Measurements from ENCODE around the gene EIF4G3.

EIF4G3 gene

GRCh38 chr1:21121764-21122471, 54.8 kb downstream of the EIF4G3 start:
- no peak overlapping the region for H3K4me3 ChIP-seq (ENCODE audit: insufficient read depth in 1 of 2, low read depth in 1 of 2, low read length in 2 of 2)
- no peaks in the 10 kb centered on the region for H3K9me3 ChIP-seq (ENCODE audit: control insufficient read depth, low read length)
- no peak overlapping the region for H3K9ac ChIP-seq (ENCODE audit: low read length)
- H4K91ac ChIP-seq (ENCODE audit: low read length): no peak overlapping the region
- H3K27me3 ChIP-seq (ENCODE audit: control insufficient read depth in 1 of 2, insufficient read depth in 1 of 2, low read length in 2 of 2): no peaks in the 10 kb centered on the region
- no peak overlapping the region for H2BK5ac ChIP-seq (ENCODE audit: low read depth, low read length, poor library complexity, severe bottlenecking)
- H3K14ac ChIP-seq (ENCODE audit: low read length in 2 of 2): no peak overlapping the region
- H3K27ac ChIP-seq (ENCODE audit: low read length, poor library complexity, severe bottlenecking): no peak overlapping the region
- no peak overlapping the region for H2BK15ac ChIP-seq (ENCODE audit: low read depth, poor library complexity, severe bottlenecking)
- H2AFZ ChIP-seq (ENCODE audit: low read depth, low read length): no peak overlapping the region
- peaks cover 13% of the 10 kb centered on the region for H3K79me1 ChIP-seq (replicated peaks; ENCODE audit: low read length, poor library complexity, severe bottlenecking)
- no peak overlapping the region for H2BK120ac ChIP-seq (ENCODE audit: low read depth, low read length)
- peaks cover 9 to 27% of the 10 kb centered on the region in 2 experiments for H3K36me3 ChIP-seq (ENCODE audit: control insufficient read depth in 1 of 2, insufficient read depth in 2 of 2, low read depth in 1 of 2, low read length in 2 of 2)
- no peak overlapping the region for H2AK5ac ChIP-seq (ENCODE audit: low read length, severe bottlenecking)
- no peak for DNase-seq
- no peaks in the 10 kb centered on the region for H3K4me1 ChIP-seq (ENCODE audit: control insufficient read depth, insufficient read depth, low read depth, low read length)
- no peak overlapping the region for H3K23ac ChIP-seq (ENCODE audit: low read length in 2 of 2)
- no peak overlapping the region for H3K4ac ChIP-seq (ENCODE audit: low read depth in 1 of 2, low read length in 2 of 2)
- no peak overlapping the region for H3K18ac ChIP-seq (ENCODE audit: low read depth in 1 of 2, low read length in 2 of 2)
- 94% methylated on average over 2 of the region's 4 CpGs for WGBS
- no peak overlapping the region for H2BK12ac ChIP-seq (ENCODE audit: low read length in 2 of 2)
- H3K4me2 ChIP-seq (ENCODE audit: low read length, poor library complexity, severe bottlenecking): no peak overlapping the region
- H4K8ac ChIP-seq (ENCODE audit: low read length): no peak overlapping the region

GRCh38 chr1:21118167-21118566, 58.5 kb downstream of the EIF4G3 start:
- no peak overlapping the region for H2AFZ ChIP-seq (ENCODE audit: low read depth, low read length)
- no peak overlapping the region for H3K27ac ChIP-seq (ENCODE audit: low read length, poor library complexity, severe bottlenecking)
- no peak overlapping the region for H4K8ac ChIP-seq (ENCODE audit: low read length)
- H2BK120ac ChIP-seq (ENCODE audit: low read depth, low read length): no peak overlapping the region
- no peak overlapping the region for H2BK12ac ChIP-seq (ENCODE audit: low read length in 2 of 2)
- H3K79me1 ChIP-seq (replicated peaks; ENCODE audit: low read length, poor library complexity, severe bottlenecking): peaks cover 16% of the 10 kb centered on the region
- no peak overlapping the region for H3K4ac ChIP-seq (ENCODE audit: low read depth in 1 of 2, low read length in 2 of 2)
- DNase-seq: no peak
- no peak overlapping the region for H2BK15ac ChIP-seq (ENCODE audit: low read depth, poor library complexity, severe bottlenecking)
- no peak overlapping the region for H4K91ac ChIP-seq (ENCODE audit: low read length)
- H3K18ac ChIP-seq (ENCODE audit: low read depth in 1 of 2, low read length in 2 of 2): no peak overlapping the region
- no peak overlapping the region for H3K4me2 ChIP-seq (ENCODE audit: low read length, poor library complexity, severe bottlenecking)
- no peak overlapping the region for H3K23ac ChIP-seq (ENCODE audit: low read length in 2 of 2)
- H3K27me3 ChIP-seq (ENCODE audit: control insufficient read depth in 1 of 2, insufficient read depth in 1 of 2, low read length in 2 of 2): no peaks in the 10 kb centered on the region
- H3K4me3 ChIP-seq (ENCODE audit: insufficient read depth in 1 of 2, low read depth in 1 of 2, low read length in 2 of 2): no peak overlapping the region
- H2BK5ac ChIP-seq (ENCODE audit: low read depth, low read length, poor library complexity, severe bottlenecking): no peak overlapping the region
- 99% methylated on average over 5 of the region's 6 CpGs for WGBS
- peaks cover 2 to 18% of the 10 kb centered on the region in 2 experiments for H3K36me3 ChIP-seq (ENCODE audit: control insufficient read depth in 1 of 2, insufficient read depth in 2 of 2, low read depth in 1 of 2, low read length in 2 of 2)
- no peaks in the 10 kb centered on the region for H3K4me1 ChIP-seq (ENCODE audit: control insufficient read depth, insufficient read depth, low read depth, low read length)
- no peaks in the 10 kb centered on the region for H3K9me3 ChIP-seq (ENCODE audit: control insufficient read depth, low read length)
- H3K14ac ChIP-seq (ENCODE audit: low read length in 2 of 2): no peak overlapping the region
- no peak overlapping the region for H2AK5ac ChIP-seq (ENCODE audit: low read length, severe bottlenecking)
- no peak overlapping the region for H3K9ac ChIP-seq (ENCODE audit: low read length)

GRCh38 chr1:21117597-21118001, 59.1 kb downstream of the EIF4G3 start:
- Histone ChIP-seq H3K18ac (ENCODE audit: low read depth in 1 of 2, low read length in 2 of 2) (no peak overlapping the region), H3K9me3 (ENCODE audit: control insufficient read depth, low read length) (no peaks in the 10 kb centered on the region), H3K27me3 (ENCODE audit: control insufficient read depth in 1 of 2, insufficient read depth in 1 of 2, low read length in 2 of 2) (no peaks in the 10 kb centered on the region), H3K14ac (ENCODE audit: low read length in 2 of 2) (no peak overlapping the region), H3K4me3 (ENCODE audit: insufficient read depth in 1 of 2, low read depth in 1 of 2, low read length in 2 of 2) (no peak overlapping the region), H2BK15ac (ENCODE audit: low read depth, poor library complexity, severe bottlenecking) (no peak overlapping the region), H2BK5ac (ENCODE audit: low read depth, low read length, poor library complexity, severe bottlenecking) (no peak overlapping the region), H3K4me2 (ENCODE audit: low read length, poor library complexity, severe bottlenecking) (no peak overlapping the region), H2BK12ac (ENCODE audit: low read length in 2 of 2) (no peak overlapping the region), H3K4me1 (ENCODE audit: control insufficient read depth, insufficient read depth, low read depth, low read length) (no peaks in the 10 kb centered on the region), H4K8ac (ENCODE audit: low read length) (no peak overlapping the region), H2AFZ (ENCODE audit: low read depth, low read length) (no peak overlapping the region), H3K27ac (ENCODE audit: low read length, poor library complexity, severe bottlenecking) (no peak overlapping the region), H2BK120ac (ENCODE audit: low read depth, low read length) (no peak overlapping the region), H2AK5ac (ENCODE audit: low read length, severe bottlenecking) (no peak overlapping the region), H4K91ac (ENCODE audit: low read length) (no peak overlapping the region), H3K9ac (ENCODE audit: low read length) (no peak overlapping the region), H3K23ac (ENCODE audit: low read length in 2 of 2) (no peak overlapping the region), H3K4ac (ENCODE audit: low read depth in 1 of 2, low read length in 2 of 2) (peak overlapping the region in 1 of 2 experiments; percentile 61), H3K36me3 (ENCODE audit: control insufficient read depth in 1 of 2, insufficient read depth in 2 of 2, low read depth in 1 of 2, low read length in 2 of 2) (peaks cover 2 to 13% of the 10 kb centered on the region in 2 experiments), H3K79me1 (replicated peaks; ENCODE audit: low read length, poor library complexity, severe bottlenecking) (peaks cover 16% of the 10 kb centered on the region)
- WGBS: 98% methylated on average over 2 of the region's 2 CpGs
- no peak for DNase-seq

DNA sequence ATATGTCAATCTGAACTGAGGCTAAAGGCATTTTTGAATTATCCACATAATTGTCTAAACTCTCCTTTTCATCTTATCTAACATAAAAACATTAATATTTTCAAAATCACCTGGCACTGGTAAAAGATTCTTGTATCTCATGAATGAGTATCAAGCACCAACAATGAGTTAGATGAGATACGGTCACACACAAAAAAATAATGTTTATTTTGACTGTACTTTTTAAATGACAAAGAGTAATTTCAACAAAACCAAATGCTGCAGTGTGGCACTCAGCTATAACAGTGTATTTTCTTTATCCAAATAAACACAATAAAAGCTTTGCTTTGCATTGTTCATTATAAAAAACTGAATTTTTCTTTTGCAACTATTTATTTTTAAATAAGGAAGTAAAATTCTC, 59.5 kb downstream of the EIF4G3 start:
- Histone ChIP-seq H4K91ac (ENCODE audit: low read length) (no peak overlapping the region), H2BK12ac (ENCODE audit: low read length in 2 of 2) (no peak overlapping the region), H2BK120ac (ENCODE audit: low read depth, low read length) (no peak overlapping the region), H3K4me1 (ENCODE audit: control insufficient read depth, insufficient read depth, low read depth, low read length) (no peaks in the 10 kb centered on the region), H3K4ac (ENCODE audit: low read depth in 1 of 2, low read length in 2 of 2) (no peak overlapping the region), H2BK5ac (ENCODE audit: low read depth, low read length, poor library complexity, severe bottlenecking) (no peak overlapping the region), H3K4me3 (ENCODE audit: insufficient read depth in 1 of 2, low read depth in 1 of 2, low read length in 2 of 2) (no peak overlapping the region), H2AK5ac (ENCODE audit: low read length, severe bottlenecking) (no peak overlapping the region), H3K9ac (ENCODE audit: low read length) (no peak overlapping the region), H3K18ac (ENCODE audit: low read depth in 1 of 2, low read length in 2 of 2) (no peak overlapping the region), H3K79me1 (replicated peaks; ENCODE audit: low read length, poor library complexity, severe bottlenecking) (peaks cover 16% of the 10 kb centered on the region), H2AFZ (ENCODE audit: low read depth, low read length) (no peak overlapping the region), H3K27ac (ENCODE audit: low read length, poor library complexity, severe bottlenecking) (no peak overlapping the region), H2BK15ac (ENCODE audit: low read depth, poor library complexity, severe bottlenecking) (no peak overlapping the region), H3K27me3 (ENCODE audit: control insufficient read depth in 1 of 2, insufficient read depth in 1 of 2, low read length in 2 of 2) (no peaks in the 10 kb centered on the region), H3K4me2 (ENCODE audit: low read length, poor library complexity, severe bottlenecking) (no peak overlapping the region), H4K8ac (ENCODE audit: low read length) (no peak overlapping the region), H3K36me3 (ENCODE audit: control insufficient read depth in 1 of 2, insufficient read depth in 2 of 2, low read depth in 1 of 2, low read length in 2 of 2) (peaks cover 2 to 8% of the 10 kb centered on the region in 2 experiments), H3K14ac (ENCODE audit: low read length in 2 of 2) (no peak overlapping the region), H3K23ac (ENCODE audit: low read length in 2 of 2) (no peak overlapping the region), H3K9me3 (ENCODE audit: control insufficient read depth, low read length) (no peaks in the 10 kb centered on the region)
- DNase-seq: no peak
- WGBS: no CpG with 5 or more reads among the region's 1 CpG

All from mesenchymal stem cell (in vitro differentiated cells and primary cell).